GM23338 (cell line): ENCODE data around the gene CCNY. TPM values are rescaled to one million over a fixed set of nuclear protein-coding genes. Genes with fewer than 3 reads are reported as not detected.

Source experiments
- ATAC-seq: fragments of 200-7000 bp; cut with Tn5 transposase; 3 replicates; pipeline ENCODE4 v1.9.1; 2020
- DNase-seq: peaks from one replicate; pipeline ENCODE4 v3.0.0-alpha.2; 2015; ENCODE audit warnings: low spot score
- H2AFZ ChIP-seq: fragments of 200-600 bp; sonication (generic); 2 replicates; pipeline ENCODE4 v1.8.0; 2016; ENCODE audit warnings: antibody characterized with exemption, mild to moderate bottlenecking, moderate library complexity
- H3F3A ChIP-seq: fragments of 200-600 bp; sonication (generic); replicated peaks from 2 replicates; pipeline ENCODE4 v1.8.0; 2017; ENCODE audit warnings: antibody characterized with exemption, mixed run types, low read depth
- H3K27ac ChIP-seq: fragments of 200-600 bp; sonication (generic); 2 replicates; pipeline ENCODE4 v1.6.1; 2016; ENCODE audit warnings: low read depth
- H3K27me3 ChIP-seq: fragments of 200-600 bp; sonication (generic); 2 replicates; pipeline ENCODE4 v1.8.0; 2016; ENCODE audit warnings: mild to moderate bottlenecking, mixed run types, moderate library complexity; ENCODE audit not compliant: insufficient read depth
- H3K36me3 ChIP-seq: fragments of 200-600 bp; sonication (generic); 2 replicates; pipeline ENCODE4 v1.8.0; 2016; ENCODE audit warnings: mild to moderate bottlenecking; ENCODE audit not compliant: insufficient read depth
- H3K4me1 ChIP-seq: fragments of 200-600 bp; sonication (generic); 2 replicates; pipeline ENCODE4 v1.8.0; 2016; ENCODE audit warnings: mild to moderate bottlenecking, moderate library complexity; ENCODE audit not compliant: insufficient read depth
- H3K4me2 ChIP-seq: fragments of 200-600 bp; sonication (generic); 2 replicates; pipeline ENCODE4 v1.7.1; 2017; ENCODE audit warnings: mixed run types
- H3K4me3 ChIP-seq: fragments of 200-600 bp; sonication (generic); 2 replicates; pipeline ENCODE4 v1.6.1; 2016; ENCODE audit warnings: mixed run types
- H3K79me2 ChIP-seq: fragments of 200-600 bp; sonication (generic); replicated peaks from 2 replicates; pipeline ENCODE4 v1.8.0; 2017; ENCODE audit warnings: mild to moderate bottlenecking; ENCODE audit not compliant: insufficient read depth
- H3K9me2 ChIP-seq: fragments of 200-600 bp; sonication (generic); 2 replicates; pipeline ENCODE4 v1.8.0; 2017; ENCODE audit not compliant: insufficient read depth
- H4K20me1 ChIP-seq: fragments of 200-600 bp; sonication (generic); replicated peaks from 2 replicates; pipeline ENCODE4 v1.8.0; 2017; ENCODE audit warnings: mild to moderate bottlenecking; ENCODE audit not compliant: insufficient read depth
- H3K27ac Mint-ChIP-seq: 2 replicates; pipeline ENCODE4 v1.8.0; 2020; ENCODE audit warnings: inconsistent platforms, mild to moderate bottlenecking, moderate library complexity, mixed read lengths
- H3K27me3 Mint-ChIP-seq: 3 replicates; pipeline ENCODE4 v1.8.0; 2022; ENCODE audit warnings: low read depth, mild to moderate bottlenecking, moderate library complexity, mixed read lengths, inconsistent platforms; ENCODE audit not compliant: insufficient read depth, poor library complexity
- H3K36me3 Mint-ChIP-seq: 3 replicates; pipeline ENCODE4 v1.8.0; 2021; ENCODE audit warnings: low read depth, mild to moderate bottlenecking, inconsistent platforms, moderate library complexity, mixed read lengths
- H3K4me1 Mint-ChIP-seq: 3 replicates; pipeline ENCODE4 v1.8.0; 2020; ENCODE audit warnings: mild to moderate bottlenecking, inconsistent platforms, mixed read lengths
- H3K4me3 Mint-ChIP-seq: 3 replicates; pipeline ENCODE4 v1.8.0; 2021; ENCODE audit warnings: moderate library complexity, mild to moderate bottlenecking, inconsistent platforms, mixed read lengths
- H3K9me3 Mint-ChIP-seq: 3 replicates; pipeline ENCODE4 v1.8.0; 2020; ENCODE audit warnings: moderate library complexity, mild to moderate bottlenecking, inconsistent platforms, mixed read lengths
- CREB1 ChIP-seq: fragments of 250-450 bp; sonication (Bioruptor Pico); IDR thresholded peaks from 2 replicates; pipeline ENCODE4 v1.5.0; 2020; ENCODE audit warnings: low read depth, mild to moderate bottlenecking, moderate library complexity
- CTCF ChIP-seq, 2 experiments: fragments of 200-600 bp in 1 of 2; sonication (generic) in 1 of 2; conservative IDR thresholded peaks; 2 replicates each; pipeline versions ENCODE4 v1.5.1 to v1.6.1; 2016 to 2017; ENCODE audit warnings: antibody characterized with exemption in 2 of 2, low read depth in 2 of 2, mild to moderate bottlenecking in 2 of 2, moderate library complexity in 1 of 2
- ETS1 ChIP-seq: IDR thresholded peaks from 2 replicates; pipeline ENCODE4 v1.6.1; 2016; ENCODE audit warnings: antibody characterized with exemption
- EZH2 ChIP-seq: fragments of 200-600 bp; sonication (generic); IDR thresholded peaks from one replicate; pipeline ENCODE4 v1.8.0; 2017; ENCODE audit warnings: antibody characterized with exemption, mild to moderate bottlenecking, low read depth; ENCODE audit not compliant: unreplicated experiment
- EZH2phosphoT487 ChIP-seq: fragments of 200-600 bp; sonication (generic); IDR thresholded peaks from one replicate; pipeline ENCODE4 v1.8.1; 2018; ENCODE audit warnings: antibody characterized with exemption; ENCODE audit not compliant: unreplicated experiment
- JUNB ChIP-seq: IDR thresholded peaks from one replicate; pipeline ENCODE4 v1.6.1; 2016; ENCODE audit warnings: antibody characterized with exemption; ENCODE audit not compliant: unreplicated experiment
- NANOG ChIP-seq: IDR thresholded peaks from 2 replicates; pipeline ENCODE4 v1.6.1; 2016; ENCODE audit warnings: antibody characterized with exemption, borderline replicate concordance
- POLR2AphosphoS5 ChIP-seq: IDR thresholded peaks from 2 replicates; pipeline ENCODE4 v1.6.1; 2016; ENCODE audit warnings: antibody characterized with exemption, low read depth
- REST ChIP-seq: IDR thresholded peaks from one replicate; pipeline ENCODE4 v1.6.1; 2018; ENCODE audit warnings: antibody characterized with exemption; ENCODE audit not compliant: unreplicated experiment
- STAT1 ChIP-seq: IDR thresholded peaks from one replicate; pipeline ENCODE4 v1.6.1; 2016; ENCODE audit warnings: antibody characterized with exemption; ENCODE audit not compliant: unreplicated experiment
- ZNF114 ChIP-seq: fragments of 250-450 bp; sonication (Bioruptor Pico); IDR thresholded peaks from 2 replicates; pipeline ENCODE4 v1.5.0; 2020; ENCODE audit warnings: mild to moderate bottlenecking, moderate library complexity
- ZNF331 ChIP-seq: fragments of 250-450 bp; sonication (Bioruptor Pico); IDR thresholded peaks from 2 replicates; pipeline ENCODE4 v1.5.0; 2020; ENCODE audit warnings: low read depth, mild to moderate bottlenecking, moderate library complexity
- ZNF462 ChIP-seq: fragments of 250-450 bp; sonication (Bioruptor Pico); IDR thresholded peaks from 2 replicates; pipeline ENCODE4 v1.5.0; 2020; ENCODE audit warnings: mild to moderate bottlenecking, moderate library complexity
- polyA plus RNA-seq: library from polyadenylated mRNA; unstranded; fragments of >200 nt; fragmentation: Nextera tagmentation; extraction: Ambion mirVana; gene quantifications from 2 replicates; pipeline ENCODE4 v1.2.1, GENCODE V29; 2016
- total RNA-seq: library from RNA; depleted of rRNA; stranded (reverse); fragments of >200 nt; shearing (Covaris generic); gene quantifications from 2 replicates; pipeline ENCODE4 v1.2.3, GENCODE V29; 2014

CCNY gene
- total and polyA plus RNA-seq, 2 experiments from 2014 or later: 14.2 to 29.0 TPM

GRCh38 chr10:35340975-35341374, 4.7 kb downstream of the CCNY start:
- ATAC-seq (no peak), DNase-seq (no peak)
- no peaks in the 10 kb centered on the region; the same call in 2 of the 3 replicates for H3K36me3 Mint-ChIP-seq
- no peak for TF ChIP-seq EZH2phosphoT487
- TF ChIP-seq STAT1: no peak
- no peak for TF ChIP-seq JUNB
- no peak for TF ChIP-seq NANOG
- TF ChIP-seq POLR2AphosphoS5: no peak
- TF ChIP-seq ETS1: no peak
- TF ChIP-seq EZH2: no peak
- no peak for TF ChIP-seq CTCF (conservative IDR thresholded peaks at IDR 0.05; ENCODE audit: low read depth in 2 of 2)
- no peak for TF ChIP-seq ZNF114 (CRISPR knock-in tag)
- no peak for TF ChIP-seq ZNF331 (CRISPR knock-in tag)
- TF ChIP-seq CREB1 (CRISPR knock-in tag): no peak
- no peak for TF ChIP-seq REST
- TF ChIP-seq ZNF462 (CRISPR knock-in tag): no peak
- no peak overlapping the region for H3K4me3 Mint-ChIP-seq
- H3K4me3 ChIP-seq: no peak overlapping the region
- no peaks in the 10 kb centered on the region for H3F3A ChIP-seq
- H3K9me3 Mint-ChIP-seq: no peaks in the 10 kb centered on the region
- H4K20me1 ChIP-seq: peaks cover 47% of the 10 kb centered on the region
- H3K27me3 Mint-ChIP-seq: peaks cover 3% of the 10 kb centered on the region
- H3K4me1 Mint-ChIP-seq: peaks cover 20% of the 10 kb centered on the region
- peak overlapping the region; percentile 10; the same call in 1 of the 2 replicates for H3K27ac Mint-ChIP-seq
- H3K27me3 ChIP-seq: peaks cover 8% of the 10 kb centered on the region
- H3K4me2 ChIP-seq: no peak overlapping the region
- peaks cover 11% of the 10 kb centered on the region; the same call in 1 of the 2 replicates for H3K4me1 ChIP-seq
- no peaks in the 10 kb centered on the region for H3K36me3 ChIP-seq
- H3K9me2 ChIP-seq: no peaks in the 10 kb centered on the region
- no peak overlapping the region for H2AFZ ChIP-seq
- peaks cover 87% of the 10 kb centered on the region for H3K79me2 ChIP-seq
- no peak overlapping the region for H3K27ac ChIP-seq
